Right renal pelvis (tissue), 4 donors: ENCODE measurements around the gene CYS1. TPM values are rescaled to one million over a fixed set of nuclear protein-coding genes. Genes with fewer than 3 reads are reported as not detected.

Experiments used
- polyA plus RNA-seq, 4 donors: library from polyadenylated mRNA; unstranded; fragments of 120-200 nt; gene quantifications; one replicate each; pipeline ENCODE4 v1.2.1, GENCODE V29; 2013; ENCODE audit not compliant: insufficient read length in 4 of 4

CYS1 gene
- polyA plus RNA-seq, 4 donors: 94.3 to 133 (median 103) TPM

Other genes starting within 250 kb of the CYS1 start
- 10 to 100 TPM; 23.2 to 35.0 (median 29.0) TPM for gene TAF1B, start 236.9 kb downstream of the CYS1 start, polyA plus RNA-seq
- gene GRHL1, start 128.7 kb downstream of the CYS1 start, polyA plus RNA-seq: 1 to 10 TPM; 5.0 to 8.1 (median 5.6) TPM
- 10 to 100 TPM; 23.8 to 27.4 (median 26.4) TPM for gene KLF11, start 36.9 kb downstream of the CYS1 start, polyA plus RNA-seq
- gene RRM2, start 42.3 kb upstream of the CYS1 start, polyA plus RNA-seq: 10 to 100 TPM; 46.6 to 59.7 (median 51.7) TPM
- 10 to 100 TPM; 23.9 to 36.8 (median 31.5) TPM for gene HPCAL1, start 222.5 kb upstream of the CYS1 start, polyA plus RNA-seq